ENCODE data around the gene VPS13D. TPM values are rescaled to one million over a fixed set of nuclear protein-coding genes. Genes with fewer than 3 reads are reported as not detected.
"Not testable (repeated sequence)": the region's sequence is repeated elsewhere in the genome, so short reads cannot be mapped to it uniquely, and the experiment has no call there.

VPS13D gene
- polyA plus RNA-seq, 1 of the 3 experiments (the other 2 are of a cell fraction): 15.0 TPM

GRCh38 chr1:12324423-12324822 lies 94.6 kb downstream of the VPS13D start (continued):
- TF ChIP-seq MAX (IDR thresholded peaks at IDR 0.05; ENCODE audit: low read depth): no peak
- TF ChIP-seq FOXM1 (IDR thresholded peaks at IDR 0.05; ENCODE audit: low read depth): no peak
- TF ChIP-seq RXRA (IDR thresholded peaks at IDR 0.05; ENCODE audit: borderline replicate concordance, low read depth): no peak

- not testable (repeated sequence) for H3K9me2 ChIP-seq; H3K79me2 ChIP-seq (ENCODE audit: insufficient read depth); H4K20me1 ChIP-seq (ENCODE audit: insufficient read depth); DNase-seq; H3K4me1 ChIP-seq (ENCODE audit: control insufficient read depth in 1 of 2, insufficient read depth in 2 of 2, low read depth in 1 of 2, low read length in 1 of 2); H3K4me3 ChIP-seq (ENCODE audit: low read depth in 2 of 2, low read length in 1 of 2); H3K4me2 ChIP-seq; H3K9me3 ChIP-seq; H3K27ac ChIP-seq (ENCODE audit: low read depth in 2 of 2, low read length in 1 of 2); H2AFZ ChIP-seq (ENCODE audit: low read depth); H3K27me3 ChIP-seq (ENCODE audit: insufficient read depth); H3F3A ChIP-seq (replicated peaks; ENCODE audit: insufficient read depth); H3K9ac ChIP-seq
- over 99% methylated on average over 5 of the region's 5 CpGs for WGBS (ENCODE audit: low lambda C conversion rate)
- POLR2A ChIA-PET: interaction anchor here (0.7 kb wide), 1 partner anchor 271 kb away, joined by 3 read pairs; no protein-coding TSS in a partner anchor
- CTCF ChIA-PET: interaction anchor here (0.9 to 1.5 kb wide), 2 partner anchors 10 to 334 kb away, joined by 3 to 4 read pairs; no protein-coding TSS in a partner anchor
- peaks cover 24 to 30% of the 10 kb centered on the region in 2 experiments for H3K36me3 ChIP-seq (replicated peaks in 1 of 2; ENCODE audit: control insufficient read depth in 1 of 2, insufficient read depth in 2 of 2, low read length in 1 of 2)
Observed at GRCh38 chr1:12324973-12325372, 95.1 kb downstream of the VPS13D start.

GRCh38 chr1:12326986-12327385 lies 97.2 kb downstream of the VPS13D start:
- Histone ChIP-seq H3K9ac (no peak overlapping the region), H2AFZ (ENCODE audit: low read depth) (no peak overlapping the region), H3K4me2 (no peak overlapping the region), H3K4me3 (ENCODE audit: low read depth in 2 of 2, low read length in 1 of 2) (no peak overlapping the region), H3K36me3 (replicated peaks in 1 of 2; ENCODE audit: control insufficient read depth in 1 of 2, insufficient read depth in 2 of 2, low read length in 1 of 2) (peaks cover 20 to 33% of the 10 kb centered on the region in 2 experiments), H3K9me3 (no peaks in the 10 kb centered on the region), H3K79me2 (ENCODE audit: insufficient read depth) (no peaks in the 10 kb centered on the region), H3F3A (replicated peaks; ENCODE audit: insufficient read depth) (no peaks in the 10 kb centered on the region), H3K27me3 (ENCODE audit: insufficient read depth) (no peaks in the 10 kb centered on the region), H3K4me1 (ENCODE audit: control insufficient read depth in 1 of 2, insufficient read depth in 2 of 2, low read depth in 1 of 2, low read length in 1 of 2) (peaks cover 0 to 5% of the 10 kb centered on the region in 2 experiments; a peak in 2 of 4 replicates), H4K20me1 (ENCODE audit: insufficient read depth) (no peaks in the 10 kb centered on the region), H3K27ac (ENCODE audit: low read depth in 2 of 2, low read length in 1 of 2) (no peak overlapping the region), H3K9me2 (no peaks in the 10 kb centered on the region)
- TF ChIP-seq USF2 (IDR thresholded peaks at IDR 0.05; ENCODE audit: borderline replicate concordance, low read depth, low read length) (no peak), RFX5 (IDR thresholded peaks at IDR 0.05; ENCODE audit: low read length) (no peak), GATA2 (CRISPR knock-in tag; IDR thresholded peaks at IDR 0.05) (no peak), SIN3A (IDR thresholded peaks at IDR 0.05; ENCODE audit: borderline replicate concordance, low read depth, low read length) (no peak), CHD2 (IDR thresholded peaks at IDR 0.05; ENCODE audit: low read length, partially characterized antibody) (no peak), FOXM1 (IDR thresholded peaks at IDR 0.05; ENCODE audit: low read depth) (no peak), SMC3 (IDR thresholded peaks at IDR 0.05; ENCODE audit: low read depth, low read length) (no peak), ELF1 (IDR thresholded peaks at IDR 0.05) (no peak), FOSL2 (IDR thresholded peaks at IDR 0.05; ENCODE audit: borderline replicate concordance, low read depth) (no peak), TEAD4 (IDR thresholded peaks at IDR 0.05; ENCODE audit: borderline replicate concordance, insufficient read depth) (no peak), CTCF (IDR thresholded peaks at IDR 0.05) (no peak)
- DNase-seq: no peak
- ChIA-PET CTCF (interaction anchor here (1.7 kb wide), 1 partner anchor 332 kb away, joined by 6 read pairs; no protein-coding TSS in a partner anchor), POLR2A (no interaction called here)
- WGBS (ENCODE audit: low lambda C conversion rate): 92% methylated on average over 5 of the region's 5 CpGs

All from SK-N-SH (cell line).